Activated CD4-positive, alpha-beta T cell treated with anti-CD3 and anti-CD28 coated beads for 4 hours (primary cell): ENCODE measurements around the gene CGB7.
A peak's percentile ranks its signal among the peaks of the same experiment; 100 is the strongest.
"Not testable (repeated sequence)": the region's sequence is repeated elsewhere in the genome, so short reads cannot be mapped to it uniquely, and the experiment has no call there.

Source experiments
- DNase-seq, 2 donors: peaks; one replicate each; pipeline ENCODE4 v3.0.0-alpha.2; 2020

The CGB7 gene

DNA sequence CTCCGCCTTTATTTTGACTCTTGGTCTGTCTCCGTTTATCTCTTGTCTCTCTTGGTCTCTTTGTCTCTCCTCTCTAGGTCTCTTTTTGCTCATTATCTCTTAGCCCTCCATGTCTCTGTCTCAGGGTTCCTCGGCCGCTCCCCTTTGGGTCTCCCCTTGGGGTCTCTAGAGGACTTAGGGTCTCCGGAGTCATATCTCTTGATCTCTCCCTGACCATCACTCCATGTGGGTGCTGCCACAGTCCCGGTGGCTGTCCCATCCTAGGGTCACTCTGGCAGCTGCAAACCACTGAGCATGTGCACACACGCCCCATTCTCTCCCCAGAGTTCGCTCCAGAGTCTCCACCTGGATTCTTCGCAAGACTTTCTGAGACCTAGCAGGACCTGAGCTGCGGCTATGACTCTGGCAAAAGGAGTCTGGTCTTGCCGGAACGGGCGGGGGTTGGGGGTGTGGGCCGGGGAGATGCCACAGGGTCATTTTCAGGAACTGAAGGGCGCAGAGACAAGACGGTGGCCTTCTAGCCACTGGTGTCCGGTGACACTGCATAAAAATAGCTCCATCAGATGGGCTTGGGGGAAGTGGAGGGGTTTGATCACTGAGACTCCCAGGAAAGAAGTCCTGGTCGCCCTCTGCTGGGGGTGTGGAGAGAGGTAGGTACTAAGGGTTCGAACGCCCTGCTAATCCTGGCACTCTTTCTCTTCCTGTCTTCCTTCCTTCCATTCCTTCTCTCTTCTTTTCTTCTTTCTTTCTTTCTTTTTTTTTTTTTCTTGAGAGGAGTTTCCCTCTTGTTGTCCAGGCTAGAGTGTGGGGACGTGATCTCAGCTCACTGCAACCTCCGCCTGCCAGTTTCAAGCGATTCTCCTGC is 16.2 kb upstream of the CGB7 start:
- DNase-seq: no peak

DNA sequence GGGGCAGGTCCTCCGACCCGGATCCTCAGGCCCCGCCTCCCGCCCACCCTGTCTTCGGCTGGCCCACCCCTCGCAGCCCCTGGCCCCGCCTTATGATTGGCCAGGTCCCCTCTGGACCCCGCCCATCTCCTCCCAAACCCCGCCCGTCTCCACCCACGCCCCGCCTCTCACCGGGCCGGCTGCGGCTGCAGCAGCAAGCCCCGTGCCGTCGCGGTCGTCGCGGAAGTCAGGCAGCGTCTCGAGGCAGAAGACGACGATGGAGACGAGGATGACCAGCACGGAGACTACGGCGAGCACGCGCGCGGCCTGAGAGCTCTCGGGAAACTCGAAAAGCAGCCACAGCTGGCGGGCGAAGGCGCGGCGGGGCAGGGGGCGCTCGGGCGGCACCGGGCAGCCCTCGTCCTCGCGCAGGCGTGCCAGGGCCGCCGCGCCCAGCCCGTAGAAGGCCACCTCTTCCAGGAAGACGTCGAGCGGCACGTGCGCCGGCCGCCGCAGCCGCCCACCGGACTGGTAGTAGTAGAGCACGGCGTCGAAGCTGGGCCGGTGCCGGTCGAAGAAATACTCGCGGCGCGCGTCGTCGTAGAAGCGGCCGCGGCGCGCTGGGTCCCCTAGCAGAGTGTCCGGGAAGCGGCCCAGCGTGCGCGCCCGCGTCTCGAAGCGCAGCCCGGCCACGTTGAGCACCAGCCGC is 14.5 kb upstream of the CGB7 start:
- DNase-seq: peak; percentile 26 to 33

DNA sequence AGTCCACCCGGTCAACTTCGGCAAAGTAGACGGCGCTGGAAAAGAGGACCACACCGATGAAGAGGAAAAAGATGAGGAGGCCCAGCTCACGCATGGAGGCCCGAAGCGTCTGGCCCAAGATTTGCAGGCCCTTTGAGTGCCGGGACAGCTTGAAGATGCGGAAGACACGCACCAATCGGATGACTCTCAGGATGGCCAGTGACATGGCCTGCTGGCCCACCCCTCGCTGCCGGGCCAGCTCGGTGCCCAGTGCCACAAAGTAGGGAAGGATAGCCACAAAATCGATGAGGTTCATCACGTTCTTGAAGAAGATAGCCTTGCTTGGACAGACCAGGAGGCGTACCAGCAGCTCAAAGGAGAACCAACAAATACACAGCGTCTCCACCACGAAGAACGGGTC is 12.9 kb upstream of the CGB7 start:
- DNase-seq: no peak

DNA sequence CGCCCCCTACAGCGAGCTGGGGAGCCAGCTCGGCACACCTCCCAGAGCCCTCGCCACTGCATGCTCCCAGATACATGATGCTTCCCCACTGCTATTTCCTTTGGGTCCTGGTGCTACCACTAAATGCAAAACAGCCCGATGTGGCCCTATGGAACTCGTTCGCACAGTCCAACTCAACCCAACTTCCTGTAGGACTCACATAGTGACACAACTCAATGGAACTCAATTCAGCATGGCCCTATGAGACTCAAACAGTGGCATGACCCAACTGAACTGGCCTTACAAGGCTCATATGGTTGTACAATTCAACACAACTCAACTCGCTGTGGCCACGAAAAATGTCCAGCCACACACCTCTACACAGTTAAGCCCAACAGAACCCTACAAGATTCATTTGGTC is 11.5 kb upstream of the CGB7 start:
- DNase-seq: no peak

GRCh38 chr19:49067554-49067953 is 10.0 kb upstream of the CGB7 start:
- DNase-seq: no peak

- no peak for DNase-seq
These were observed 8.5 kb upstream of the CGB7 start for GRCh38 chr19:49065905-49066512.

DNA sequence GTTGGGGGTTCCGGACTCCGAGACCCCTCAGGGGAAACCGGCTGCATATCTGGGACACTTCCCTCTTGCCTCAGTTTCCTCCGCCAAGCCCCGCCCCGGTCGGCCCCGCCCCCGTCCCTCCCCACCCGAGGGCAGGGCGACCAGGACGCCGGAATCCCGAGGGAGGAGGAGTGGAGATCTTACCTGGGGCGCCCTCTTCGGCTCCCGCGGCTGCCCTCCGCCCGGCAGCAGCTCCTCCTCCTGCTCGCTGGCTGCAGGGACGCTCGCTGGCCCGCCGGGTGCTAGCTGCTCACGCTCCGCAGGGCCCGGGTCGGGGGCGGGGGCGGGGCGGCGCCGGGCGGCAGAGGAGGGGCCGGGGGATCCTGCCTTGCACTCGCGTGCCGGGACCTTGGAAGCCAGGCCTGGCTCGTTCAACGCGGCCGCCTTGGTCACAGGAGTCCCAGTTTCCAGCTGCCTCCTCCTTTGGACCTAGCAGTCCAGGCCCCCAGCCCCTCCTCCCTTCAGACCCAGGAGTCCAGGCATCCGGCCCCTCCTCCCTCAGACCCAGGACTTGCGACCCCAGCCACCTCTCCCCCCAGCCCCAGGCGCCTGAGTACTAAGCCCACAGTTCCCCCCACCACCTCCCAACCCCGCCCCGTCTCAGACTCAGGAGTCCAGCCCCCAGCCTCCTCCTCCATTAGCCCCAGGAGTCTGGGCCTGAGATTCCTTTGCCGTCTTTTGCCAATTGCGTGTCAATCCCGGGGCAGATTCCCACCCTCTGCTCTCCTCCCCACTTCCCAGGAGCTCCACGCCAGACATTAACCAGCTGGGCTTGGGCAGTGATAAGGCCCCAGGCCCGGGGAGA is 7.4 kb upstream of the CGB7 start, which contains the start of gene NTF4:
TSS of gene NTF4 (minus strand) at position 51 of the 844 bp plus-strand sequence. CDS start 2,821 bp downstream, outside the sequence.
- DNase-seq: no peak

GRCh38 chr19:49064029-49064629 is 6.6 kb upstream of the CGB7 start:
- no peak for DNase-seq

DNA sequence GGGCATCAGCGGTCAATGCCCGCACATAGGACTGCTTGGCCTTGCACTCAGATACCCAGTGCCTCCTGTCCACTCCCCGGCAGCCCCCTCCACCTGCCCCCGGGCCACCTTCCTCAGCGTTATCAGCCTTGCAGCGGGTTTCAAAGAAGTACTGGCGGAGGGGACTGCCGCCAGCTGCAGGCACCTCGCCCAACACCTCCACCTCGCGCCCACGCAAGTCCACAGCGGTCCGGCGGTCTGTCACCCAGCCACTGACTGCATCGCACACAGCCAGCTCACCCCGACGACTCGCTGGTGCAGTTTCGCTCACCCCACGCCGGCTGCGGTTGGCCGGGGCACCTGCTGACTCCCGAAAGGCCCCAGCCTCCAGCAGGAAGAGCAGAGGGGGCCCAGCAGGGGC is 3.9 kb upstream of the CGB7 start:
- no peak for DNase-seq

- DNase-seq: no peak
These were observed 3.5 kb upstream of the CGB7 start for GRCh38 chr19:49061000-49061399.

DNA sequence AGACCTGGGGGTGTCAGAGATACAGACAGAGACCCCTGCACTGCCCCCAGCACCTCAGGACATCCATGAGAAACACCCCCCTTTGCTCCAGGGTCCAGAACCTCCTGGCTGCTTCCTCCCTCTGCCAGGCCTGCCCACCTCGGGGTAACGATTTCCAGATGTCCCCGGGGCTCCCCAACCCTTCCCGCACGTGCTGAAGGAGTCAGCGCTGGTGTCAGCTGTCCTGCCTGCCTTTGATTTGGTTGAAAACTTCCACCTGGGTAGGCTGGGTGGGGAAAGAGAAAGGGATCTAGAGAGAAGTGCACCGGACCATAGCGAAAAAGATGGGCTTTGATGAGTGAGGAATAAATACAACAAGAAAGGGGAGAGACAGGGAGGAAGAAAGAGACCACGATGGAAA is 1.5 kb upstream of the CGB7 start:
- DNase-seq: no peak

GRCh38 chr19:49058562-49058961 is 1.0 kb upstream of the CGB7 start:
- DNase-seq: no peak

GRCh38 chr19:49056902-49057596 is 500 bp downstream of the CGB7 start:
- not testable (repeated sequence) for DNase-seq

- peak; percentile 43 to 48 for DNase-seq
These were observed 1.2 kb downstream of the CGB7 start for GRCh38 chr19:49056101-49056901.

- DNase-seq: not testable (repeated sequence)
These were observed 7.0 kb downstream of the CGB7 start for GRCh38 chr19:49050376-49051033.

GRCh38 chr19:49049834-49050233 is 7.7 kb downstream of the CGB7 start:
- DNase-seq: not testable (repeated sequence)

- not testable (repeated sequence) for DNase-seq
These were observed 8.5 kb downstream of the CGB7 start, which contains the start of gene CGB8 for GRCh38 chr19:49049011-49049410. Gene CGB8, minus strand, starts transcription at chr19:49049111. Its CDS starts 372 bp downstream, at chr19:49048739.

- DNase-seq: not testable (repeated sequence)
These were observed 14.0 kb downstream of the CGB7 start, which contains the start of gene CGB5 for GRCh38 chr19:49043548-49043947. Gene CGB5, plus strand, starts transcription at chr19:49043848. Its CDS starts 362 bp downstream, at chr19:49044210.

- not testable (repeated sequence) for DNase-seq
These were observed 14.9 kb downstream of the CGB7 start for GRCh38 chr19:49042666-49043065.

DNA sequence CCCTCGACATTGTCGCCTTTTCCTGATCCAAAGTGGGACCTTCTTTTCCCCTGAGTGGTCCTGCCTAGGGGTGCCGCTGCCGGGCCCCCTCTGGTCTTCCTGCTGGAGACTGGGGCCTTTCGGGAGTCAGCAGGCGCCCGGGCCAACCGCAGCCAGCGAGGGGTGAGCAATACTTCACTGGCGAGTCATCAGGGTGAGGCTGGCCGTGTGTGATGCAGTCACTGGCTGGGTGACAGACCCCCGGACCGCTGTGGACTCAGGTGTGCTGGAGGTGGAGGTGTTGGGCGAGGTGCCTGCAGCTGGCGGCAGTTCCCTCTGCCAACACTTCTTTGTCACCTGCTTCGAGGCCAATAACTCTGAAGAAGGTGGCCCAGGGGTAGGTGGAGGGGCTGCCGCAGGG is 15.4 kb downstream of the CGB7 start:
- DNase-seq: no peak
